ENCODE measurements around the gene KRT84.

Gene KRT84

DNA sequence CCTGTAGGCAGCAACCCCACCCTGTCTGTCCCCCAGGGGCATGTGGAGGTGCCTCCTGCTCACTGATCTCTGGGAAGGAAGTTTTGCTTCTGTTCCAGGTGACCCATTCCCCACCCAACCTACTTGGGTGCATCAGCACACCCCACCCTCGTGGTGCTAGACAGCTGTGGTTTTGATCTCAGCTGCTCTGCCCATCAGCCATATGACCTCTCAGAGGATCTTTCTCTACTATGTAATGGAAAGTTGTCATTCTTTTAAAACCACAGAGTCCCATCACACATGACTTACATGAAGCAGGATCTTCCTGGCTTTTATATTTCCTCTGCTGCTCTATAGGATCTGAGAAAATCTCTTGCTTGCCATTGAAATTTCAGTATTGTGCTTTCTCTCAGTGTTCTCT, 34.2 kb upstream of the KRT84 start:
- no peaks in the 10 kb centered on the region for H3K36me3 ChIP-seq (ENCODE audit: control insufficient read depth in 1 of 2, insufficient read depth in 2 of 2, low read depth in 1 of 2, low read length in 2 of 2)
- no peak overlapping the region for H2AK5ac ChIP-seq (ENCODE audit: low read length, severe bottlenecking)
- no peak overlapping the region for H2BK12ac ChIP-seq (ENCODE audit: low read length in 2 of 2)
- no peak overlapping the region for H3K4me3 ChIP-seq (ENCODE audit: insufficient read depth in 1 of 2, low read depth in 1 of 2, low read length in 2 of 2)
- H4K91ac ChIP-seq (ENCODE audit: low read length), result no peak overlapping the region
- peak; percentile 4 for DNase-seq
- no peaks in the 10 kb centered on the region for H3K9me3 ChIP-seq (ENCODE audit: control insufficient read depth, low read length)
- H3K27me3 ChIP-seq (ENCODE audit: control insufficient read depth in 1 of 2, insufficient read depth in 1 of 2, low read length in 2 of 2), result peaks cover 41 to 45% of the 10 kb centered on the region in 2 experiments
- H3K14ac ChIP-seq (ENCODE audit: low read length in 2 of 2), result no peak overlapping the region
- H3K4ac ChIP-seq (ENCODE audit: low read depth in 1 of 2, low read length in 2 of 2), result no peak overlapping the region
- H3K79me1 ChIP-seq (replicated peaks; ENCODE audit: low read length, poor library complexity, severe bottlenecking), result no peaks in the 10 kb centered on the region
- H3K4me2 ChIP-seq (ENCODE audit: low read length, poor library complexity, severe bottlenecking), result no peak overlapping the region
- no peak overlapping the region for H2BK5ac ChIP-seq (ENCODE audit: low read depth, low read length, poor library complexity, severe bottlenecking)
- H3K27ac ChIP-seq (ENCODE audit: low read length, poor library complexity, severe bottlenecking), result no peak overlapping the region
- H2BK15ac ChIP-seq (ENCODE audit: low read depth, poor library complexity, severe bottlenecking), result no peak overlapping the region
- H2BK120ac ChIP-seq (ENCODE audit: low read depth, low read length), result no peak overlapping the region
- H3K9ac ChIP-seq (ENCODE audit: low read length), result no peak overlapping the region
- peaks cover 2% of the 10 kb centered on the region for H3K4me1 ChIP-seq (ENCODE audit: control insufficient read depth, insufficient read depth, low read depth, low read length)
- no peak overlapping the region for H4K8ac ChIP-seq (ENCODE audit: low read length)
- H3K23ac ChIP-seq (ENCODE audit: low read length in 2 of 2), result no peak overlapping the region
- WGBS, result 67% methylated on average over 1 of the region's 1 CpG
- no peak overlapping the region for H2AFZ ChIP-seq (ENCODE audit: low read depth, low read length)
- no peak overlapping the region for H3K18ac ChIP-seq (ENCODE audit: low read depth in 1 of 2, low read length in 2 of 2)

DNA sequence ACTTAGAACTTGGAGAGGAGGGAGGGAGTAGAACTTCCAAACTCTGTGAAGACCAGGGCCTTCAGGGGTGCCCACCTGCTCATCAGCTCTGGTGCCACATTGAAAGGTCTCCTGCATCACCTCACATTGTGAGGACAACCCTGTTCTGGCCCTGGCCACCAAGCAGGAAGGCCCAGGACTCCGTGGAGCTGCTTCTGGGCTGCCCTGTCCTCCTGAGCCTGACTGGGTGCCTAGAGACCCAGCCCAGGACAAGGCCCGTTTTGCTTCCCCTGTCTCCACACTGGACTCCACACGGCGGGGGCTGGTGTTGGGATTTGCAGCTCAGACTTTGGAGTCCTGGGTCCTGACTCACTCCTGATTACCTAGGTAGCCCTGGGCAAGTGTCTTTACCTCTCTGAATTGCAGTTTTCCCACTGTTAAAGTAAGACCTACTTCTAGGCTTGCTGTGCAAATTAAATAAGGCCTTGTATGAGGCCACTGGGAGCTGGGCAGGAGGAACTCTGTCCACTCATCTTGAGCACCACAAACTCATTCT, 33.2 kb upstream of the KRT84 start:
- H3K9me3 ChIP-seq (ENCODE audit: control insufficient read depth, low read length), result no peaks in the 10 kb centered on the region
- H3K4me2 ChIP-seq (ENCODE audit: low read length, poor library complexity, severe bottlenecking), result no peak overlapping the region
- H3K36me3 ChIP-seq (ENCODE audit: control insufficient read depth in 1 of 2, insufficient read depth in 2 of 2, low read depth in 1 of 2, low read length in 2 of 2), result no peaks in the 10 kb centered on the region
- H3K4me1 ChIP-seq (ENCODE audit: control insufficient read depth, insufficient read depth, low read depth, low read length), result peaks cover 2% of the 10 kb centered on the region
- H2BK15ac ChIP-seq (ENCODE audit: low read depth, poor library complexity, severe bottlenecking), result no peak overlapping the region
- H3K4ac ChIP-seq (ENCODE audit: low read depth in 1 of 2, low read length in 2 of 2), result no peak overlapping the region
- H2BK12ac ChIP-seq (ENCODE audit: low read length in 2 of 2), result no peak overlapping the region
- no peak overlapping the region for H2BK120ac ChIP-seq (ENCODE audit: low read depth, low read length)
- H4K91ac ChIP-seq (ENCODE audit: low read length), result no peak overlapping the region
- peaks cover 36 to 43% of the 10 kb centered on the region in 2 experiments for H3K27me3 ChIP-seq (ENCODE audit: control insufficient read depth in 1 of 2, insufficient read depth in 1 of 2, low read length in 2 of 2)
- no peak overlapping the region for H3K27ac ChIP-seq (ENCODE audit: low read length, poor library complexity, severe bottlenecking)
- H3K23ac ChIP-seq (ENCODE audit: low read length in 2 of 2), result no peak overlapping the region
- no peak overlapping the region for H4K8ac ChIP-seq (ENCODE audit: low read length)
- no peak overlapping the region for H2AK5ac ChIP-seq (ENCODE audit: low read length, severe bottlenecking)
- no peaks in the 10 kb centered on the region for H3K79me1 ChIP-seq (replicated peaks; ENCODE audit: low read length, poor library complexity, severe bottlenecking)
- H2AFZ ChIP-seq (ENCODE audit: low read depth, low read length), result no peak overlapping the region
- no peak for DNase-seq
- WGBS, result 70% methylated on average over 4 of the region's 4 CpGs
- peak overlapping the region in 1 of 2 experiments; percentile 85 for H3K14ac ChIP-seq (ENCODE audit: low read length in 2 of 2)
- no peak overlapping the region for H3K4me3 ChIP-seq (ENCODE audit: insufficient read depth in 1 of 2, low read depth in 1 of 2, low read length in 2 of 2)
- H3K18ac ChIP-seq (ENCODE audit: low read depth in 1 of 2, low read length in 2 of 2), result no peak overlapping the region
- no peak overlapping the region for H3K9ac ChIP-seq (ENCODE audit: low read length)
- no peak overlapping the region for H2BK5ac ChIP-seq (ENCODE audit: low read depth, low read length, poor library complexity, severe bottlenecking)

DNA sequence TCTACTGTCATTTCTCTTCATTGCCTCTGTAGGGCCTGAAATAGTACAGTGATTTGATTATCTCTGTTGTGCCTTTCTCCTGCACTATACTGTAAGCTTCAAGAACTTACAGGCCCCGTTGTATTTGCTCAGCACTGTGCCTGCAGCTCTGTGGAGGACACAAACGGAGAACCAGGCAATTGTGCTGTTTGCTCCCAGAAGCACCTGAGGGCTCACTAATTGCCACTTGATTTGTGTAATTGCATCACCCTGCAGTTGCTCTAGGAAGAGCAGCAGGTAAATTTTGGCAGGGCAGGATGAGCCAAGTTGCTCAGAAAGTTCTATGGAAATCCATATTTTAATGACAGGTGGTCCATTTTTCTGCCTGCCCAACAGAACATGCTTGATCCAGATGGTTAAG, 32.3 kb upstream of the KRT84 start:
- no peak overlapping the region for H2BK15ac ChIP-seq (ENCODE audit: low read depth, poor library complexity, severe bottlenecking)
- no peak overlapping the region for H2BK12ac ChIP-seq (ENCODE audit: low read length in 2 of 2)
- H3K14ac ChIP-seq (ENCODE audit: low read length in 2 of 2), result no peak overlapping the region
- H3K9ac ChIP-seq (ENCODE audit: low read length), result no peak overlapping the region
- no peak overlapping the region for H4K8ac ChIP-seq (ENCODE audit: low read length)
- 62% methylated on average over 2 of the region's 2 CpGs for WGBS
- no peak overlapping the region for H2AFZ ChIP-seq (ENCODE audit: low read depth, low read length)
- H3K4me1 ChIP-seq (ENCODE audit: control insufficient read depth, insufficient read depth, low read depth, low read length), result peaks cover 2% of the 10 kb centered on the region
- H3K27ac ChIP-seq (ENCODE audit: low read length, poor library complexity, severe bottlenecking), result no peak overlapping the region
- no peak overlapping the region for H3K18ac ChIP-seq (ENCODE audit: low read depth in 1 of 2, low read length in 2 of 2)
- H4K91ac ChIP-seq (ENCODE audit: low read length), result no peak overlapping the region
- no peaks in the 10 kb centered on the region for H3K36me3 ChIP-seq (ENCODE audit: control insufficient read depth in 1 of 2, insufficient read depth in 2 of 2, low read depth in 1 of 2, low read length in 2 of 2)
- no peak overlapping the region for H3K4me3 ChIP-seq (ENCODE audit: insufficient read depth in 1 of 2, low read depth in 1 of 2, low read length in 2 of 2)
- H2AK5ac ChIP-seq (ENCODE audit: low read length, severe bottlenecking), result no peak overlapping the region
- no peaks in the 10 kb centered on the region for H3K79me1 ChIP-seq (replicated peaks; ENCODE audit: low read length, poor library complexity, severe bottlenecking)
- no peak overlapping the region for H2BK5ac ChIP-seq (ENCODE audit: low read depth, low read length, poor library complexity, severe bottlenecking)
- peaks cover 36 to 37% of the 10 kb centered on the region in 2 experiments for H3K27me3 ChIP-seq (ENCODE audit: control insufficient read depth in 1 of 2, insufficient read depth in 1 of 2, low read length in 2 of 2)
- no peak overlapping the region for H2BK120ac ChIP-seq (ENCODE audit: low read depth, low read length)
- no peaks in the 10 kb centered on the region for H3K9me3 ChIP-seq (ENCODE audit: control insufficient read depth, low read length)
- DNase-seq, result no peak
- H3K23ac ChIP-seq (ENCODE audit: low read length in 2 of 2), result no peak overlapping the region
- no peak overlapping the region for H3K4ac ChIP-seq (ENCODE audit: low read depth in 1 of 2, low read length in 2 of 2)
- no peak overlapping the region for H3K4me2 ChIP-seq (ENCODE audit: low read length, poor library complexity, severe bottlenecking)

DNA sequence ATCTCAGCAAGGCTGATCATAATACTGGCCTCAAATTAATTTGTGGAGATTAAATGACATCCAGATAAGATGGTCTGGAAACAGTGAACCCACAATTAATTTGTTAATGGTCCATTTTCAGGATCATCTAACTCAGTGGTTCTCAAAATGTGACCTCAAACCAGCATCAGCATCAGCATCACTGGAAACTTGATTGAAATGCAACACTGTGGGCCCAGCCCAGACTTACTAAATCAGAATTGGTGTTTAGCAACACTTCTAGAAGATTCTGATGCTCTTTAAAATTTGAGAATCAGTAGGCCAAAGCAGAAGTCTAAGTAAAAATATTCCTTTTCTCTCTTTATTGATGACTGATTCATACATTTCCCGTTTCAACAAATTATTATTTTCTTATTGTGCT, 31.3 kb upstream of the KRT84 start:
- no peak overlapping the region for H3K4me3 ChIP-seq (ENCODE audit: insufficient read depth in 1 of 2, low read depth in 1 of 2, low read length in 2 of 2)
- no peak overlapping the region for H4K8ac ChIP-seq (ENCODE audit: low read length)
- H3K23ac ChIP-seq (ENCODE audit: low read length in 2 of 2), result no peak overlapping the region
- H3K9ac ChIP-seq (ENCODE audit: low read length), result no peak overlapping the region
- WGBS, result 84% methylated on average over 1 of the region's 1 CpG
- H2BK12ac ChIP-seq (ENCODE audit: low read length in 2 of 2), result no peak overlapping the region
- H3K79me1 ChIP-seq (replicated peaks; ENCODE audit: low read length, poor library complexity, severe bottlenecking), result no peaks in the 10 kb centered on the region
- no peak overlapping the region for H2BK120ac ChIP-seq (ENCODE audit: low read depth, low read length)
- H4K91ac ChIP-seq (ENCODE audit: low read length), result no peak overlapping the region
- no peak overlapping the region for H3K18ac ChIP-seq (ENCODE audit: low read depth in 1 of 2, low read length in 2 of 2)
- no peak overlapping the region for H3K4ac ChIP-seq (ENCODE audit: low read depth in 1 of 2, low read length in 2 of 2)
- H3K4me1 ChIP-seq (ENCODE audit: control insufficient read depth, insufficient read depth, low read depth, low read length), result peaks cover 2% of the 10 kb centered on the region
- H3K27ac ChIP-seq (ENCODE audit: low read length, poor library complexity, severe bottlenecking), result no peak overlapping the region
- no peak overlapping the region for H2BK5ac ChIP-seq (ENCODE audit: low read depth, low read length, poor library complexity, severe bottlenecking)
- H3K36me3 ChIP-seq (ENCODE audit: control insufficient read depth in 1 of 2, insufficient read depth in 2 of 2, low read depth in 1 of 2, low read length in 2 of 2), result no peaks in the 10 kb centered on the region
- no peak overlapping the region for H2AFZ ChIP-seq (ENCODE audit: low read depth, low read length)
- no peak for DNase-seq
- no peaks in the 10 kb centered on the region for H3K9me3 ChIP-seq (ENCODE audit: control insufficient read depth, low read length)
- peaks cover 34 to 38% of the 10 kb centered on the region in 2 experiments for H3K27me3 ChIP-seq (ENCODE audit: control insufficient read depth in 1 of 2, insufficient read depth in 1 of 2, low read length in 2 of 2)
- no peak overlapping the region for H3K14ac ChIP-seq (ENCODE audit: low read length in 2 of 2)
- H2AK5ac ChIP-seq (ENCODE audit: low read length, severe bottlenecking), result no peak overlapping the region
- no peak overlapping the region for H3K4me2 ChIP-seq (ENCODE audit: low read length, poor library complexity, severe bottlenecking)
- H2BK15ac ChIP-seq (ENCODE audit: low read depth, poor library complexity, severe bottlenecking), result no peak overlapping the region
